ENCODE data around the gene TADA1.

The TADA1 gene

GRCh38 chr1:166906647-166907046 is 30.6 kb upstream of the TADA1 start:
- H3K4me3 ChIP-seq (ENCODE audit: low read depth, low read length), result no peak overlapping the region
- DNase-seq (ENCODE audit: low read depth), result no peak
- TF ChIP-seq, protein P1, sequence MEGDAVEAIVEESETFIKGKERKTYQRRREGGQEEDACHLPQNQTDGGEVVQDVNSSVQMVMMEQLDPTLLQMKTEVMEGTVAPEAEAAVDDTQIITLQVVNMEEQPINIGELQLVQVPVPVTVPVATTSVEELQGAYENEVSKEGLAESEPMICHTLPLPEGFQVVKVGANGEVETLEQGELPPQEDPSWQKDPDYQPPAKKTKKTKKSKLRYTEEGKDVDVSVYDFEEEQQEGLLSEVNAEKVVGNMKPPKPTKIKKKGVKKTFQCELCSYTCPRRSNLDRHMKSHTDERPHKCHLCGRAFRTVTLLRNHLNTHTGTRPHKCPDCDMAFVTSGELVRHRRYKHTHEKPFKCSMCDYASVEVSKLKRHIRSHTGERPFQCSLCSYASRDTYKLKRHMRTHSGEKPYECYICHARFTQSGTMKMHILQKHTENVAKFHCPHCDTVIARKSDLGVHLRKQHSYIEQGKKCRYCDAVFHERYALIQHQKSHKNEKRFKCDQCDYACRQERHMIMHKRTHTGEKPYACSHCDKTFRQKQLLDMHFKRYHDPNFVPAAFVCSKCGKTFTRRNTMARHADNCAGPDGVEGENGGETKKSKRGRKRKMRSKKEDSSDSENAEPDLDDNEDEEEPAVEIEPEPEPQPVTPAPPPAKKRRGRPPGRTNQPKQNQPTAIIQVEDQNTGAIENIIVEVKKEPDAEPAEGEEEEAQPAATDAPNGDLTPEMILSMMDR (IDR thresholded peaks at IDR 0.05; ENCODE audit: insufficient read depth, low read depth, low read length, missing control alignments), result no peak

- no peak for DNase-seq (ENCODE audit: low read depth)
- no peak overlapping the region for H3K4me3 ChIP-seq (ENCODE audit: low read depth, low read length)
These were observed 29.8 kb upstream of the TADA1 start for GRCh38 chr1:166905900-166906299.

GRCh38 chr1:166905136-166905535 is 29.1 kb upstream of the TADA1 start:
- H3K4me3 ChIP-seq (ENCODE audit: low read depth, low read length), result no peak overlapping the region
- DNase-seq (ENCODE audit: low read depth), result no peak
- TF ChIP-seq, protein P1 (IDR thresholded peaks at IDR 0.05; ENCODE audit: insufficient read depth, low read depth, low read length, missing control alignments), result no peak

More at GRCh38 chr1:166905900-166906299, 29.8 kb upstream of the TADA1 start:
- TF ChIP-seq, protein P1 (IDR thresholded peaks at IDR 0.05; ENCODE audit: insufficient read depth, low read depth, low read length, missing control alignments), result no peak

GRCh38 chr1:166903232-166903631 is 27.2 kb upstream of the TADA1 start:
- no peak overlapping the region for H3K4me3 ChIP-seq (ENCODE audit: low read depth, low read length)
- peak; percentile 9 for DNase-seq (ENCODE audit: low read depth)
- TF ChIP-seq, protein P1 (IDR thresholded peaks at IDR 0.05; ENCODE audit: insufficient read depth, low read depth, low read length, missing control alignments), result no peak

GRCh38 chr1:166902279-166902678 is 26.2 kb upstream of the TADA1 start:
- TF ChIP-seq, protein P1 (IDR thresholded peaks at IDR 0.05; ENCODE audit: insufficient read depth, low read depth, low read length, missing control alignments), result no peak
- DNase-seq (ENCODE audit: low read depth), result no peak

GRCh38 chr1:166900987-166901386 is 24.9 kb upstream of the TADA1 start:
- no peak for DNase-seq (ENCODE audit: low read depth)
- no peak overlapping the region for H3K4me3 ChIP-seq (ENCODE audit: low read depth, low read length)
- TF ChIP-seq, protein P1 (IDR thresholded peaks at IDR 0.05; ENCODE audit: insufficient read depth, low read depth, low read length, missing control alignments), result no peak

More at GRCh38 chr1:166902279-166902678, 26.2 kb upstream of the TADA1 start:
- no peak overlapping the region for H3K4me3 ChIP-seq (ENCODE audit: low read depth, low read length)

- no peak overlapping the region for H3K4me3 ChIP-seq (ENCODE audit: low read depth, low read length)
- no peak for DNase-seq (ENCODE audit: low read depth)
- TF ChIP-seq, protein P1 (IDR thresholded peaks at IDR 0.05; ENCODE audit: insufficient read depth, low read depth, low read length, missing control alignments), result no peak
These were observed 23.7 kb upstream of the TADA1 start for GRCh38 chr1:166899769-166900168.
